SK-N-SH (cell line): ENCODE data around the gene TRRAP.

Source experiments
- GABPA ChIP-seq: IDR thresholded peaks from 2 replicates; pipeline ENCODE4 v1.4.0; 2012; ENCODE audit warnings: low read depth, mild to moderate bottlenecking
- RAD21 ChIP-seq: IDR thresholded peaks from 2 replicates; pipeline ENCODE4 v1.6.1; 2012; ENCODE audit warnings: mild to moderate bottlenecking, low read length
- TAF1 ChIP-seq: IDR thresholded peaks from 2 replicates; pipeline ENCODE4 v1.6.1; 2012; ENCODE audit warnings: low read depth, mild to moderate bottlenecking, low read length, moderate library complexity, borderline replicate concordance
- TF ChIP-seq, protein P1 (sequence below): fragments of 150-350 bp; IDR thresholded peaks from 2 replicates; pipeline ENCODE4 v1.6.1; 2016; ENCODE audit warnings: mild to moderate bottlenecking, low read depth, low read length

DNA sequence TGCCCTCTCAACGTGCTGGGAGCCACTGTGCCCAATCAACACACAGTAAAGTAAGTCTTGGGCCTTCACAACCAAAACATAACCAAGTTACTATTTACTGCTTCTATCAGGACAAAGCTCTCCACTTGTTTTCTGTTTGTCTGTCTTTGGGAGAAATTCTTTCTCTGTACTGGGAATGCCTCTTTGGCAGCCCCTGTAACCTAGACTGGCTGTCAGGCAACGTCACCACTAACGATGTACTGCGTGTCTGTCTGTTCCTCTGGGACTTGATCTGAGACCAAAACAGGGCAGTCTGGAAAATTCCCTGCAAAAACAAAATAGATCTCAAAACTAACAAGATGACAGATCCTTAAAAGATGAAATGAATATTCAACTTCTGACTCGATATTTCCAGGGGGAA is 152.6 kb downstream of the TRRAP start:
- no peak for TF ChIP-seq RAD21
- no peak for TF ChIP-seq TAF1
- no peak for TF ChIP-seq GABPA
- TF ChIP-seq, protein P1, sequence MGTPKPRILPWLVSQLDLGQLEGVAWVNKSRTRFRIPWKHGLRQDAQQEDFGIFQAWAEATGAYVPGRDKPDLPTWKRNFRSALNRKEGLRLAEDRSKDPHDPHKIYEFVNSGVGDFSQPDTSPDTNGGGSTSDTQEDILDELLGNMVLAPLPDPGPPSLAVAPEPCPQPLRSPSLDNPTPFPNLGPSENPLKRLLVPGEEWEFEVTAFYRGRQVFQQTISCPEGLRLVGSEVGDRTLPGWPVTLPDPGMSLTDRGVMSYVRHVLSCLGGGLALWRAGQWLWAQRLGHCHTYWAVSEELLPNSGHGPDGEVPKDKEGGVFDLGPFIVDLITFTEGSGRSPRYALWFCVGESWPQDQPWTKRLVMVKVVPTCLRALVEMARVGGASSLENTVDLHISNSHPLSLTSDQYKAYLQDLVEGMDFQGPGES = no peak
